Neural progenitor cell (in vitro differentiated cells): ENCODE data around the gene CETN2. TPM values are rescaled to one million over a fixed set of nuclear protein-coding genes. Genes with fewer than 3 reads are reported as not detected.
A peak's percentile ranks its signal among the peaks of the same experiment; 100 is the strongest.

Source experiments
- DNase-seq: peaks from one replicate; pipeline ENCODE4 v3.0.0-alpha.2; 2016; ENCODE audit warnings: low spot score
- H2AFZ ChIP-seq: fragments of 200-600 bp; sonication (generic); replicated peaks from 2 replicates; pipeline ENCODE4 v1.6.1; 2016; ENCODE audit warnings: antibody characterized with exemption
- H3F3A ChIP-seq: fragments of 200-600 bp; sonication (generic); 2 replicates; pipeline ENCODE4 v1.6.1; 2016; ENCODE audit warnings: antibody characterized with exemption, low read depth
- H3K27ac ChIP-seq: fragments of 200-600 bp; sonication (generic); 2 replicates; pipeline ENCODE4 v1.5.1; 2016; ENCODE audit warnings: mild to moderate bottlenecking
- H3K27me3 ChIP-seq: fragments of 200-600 bp; sonication (generic); 2 replicates; pipeline ENCODE4 v1.6.1; 2016; ENCODE audit warnings: mild to moderate bottlenecking, moderate library complexity
- H3K36me3 ChIP-seq: fragments of 200-600 bp; sonication (generic); 2 replicates; pipeline ENCODE4 v1.5.1; 2016
- H3K4me1 ChIP-seq: fragments of 200-600 bp; sonication (generic); 2 replicates; pipeline ENCODE4 v1.6.1; 2016; ENCODE audit warnings: mixed run types
- H3K4me2 ChIP-seq: fragments of 200-600 bp; sonication (generic); 2 replicates; pipeline ENCODE4 v1.6.1; 2016
- H3K4me3 ChIP-seq: fragments of 200-600 bp; sonication (generic); 2 replicates; pipeline ENCODE4 v1.5.1; 2016
- H3K79me2 ChIP-seq: fragments of 200-600 bp; sonication (generic); 2 replicates; pipeline ENCODE4 v1.6.1; 2016; ENCODE audit warnings: low read depth
- H3K9ac ChIP-seq: fragments of 200-600 bp; sonication (generic); 2 replicates; pipeline ENCODE4 v1.6.1; 2016
- H3K9me3 ChIP-seq: fragments of 200-600 bp; sonication (generic); 2 replicates; pipeline ENCODE4 v1.5.1; 2016; ENCODE audit warnings: low read depth
- H4K20me1 ChIP-seq: fragments of 200-600 bp; sonication (generic); 2 replicates; pipeline ENCODE4 v1.6.1; 2016; ENCODE audit warnings: low read depth
- H3K27ac Mint-ChIP-seq: 3 replicates; pipeline ENCODE4 v1.8.0; 2021; ENCODE audit warnings: mixed read lengths
- H3K27me3 Mint-ChIP-seq: 2 replicates; pipeline ENCODE4 v1.8.0; 2022; ENCODE audit warnings: low read depth, mild to moderate bottlenecking, inconsistent platforms, moderate library complexity, mixed read lengths; ENCODE audit not compliant: insufficient read depth
- H3K36me3 Mint-ChIP-seq: 3 replicates; pipeline ENCODE4 v1.8.0; 2021; ENCODE audit warnings: mixed read lengths
- H3K4me1 Mint-ChIP-seq: 3 replicates; pipeline ENCODE4 v1.8.0; 2021; ENCODE audit warnings: mixed read lengths
- H3K4me3 Mint-ChIP-seq: 3 replicates; pipeline ENCODE4 v1.8.0; 2021; ENCODE audit warnings: mild to moderate bottlenecking, moderate library complexity, mixed read lengths
- H3K9me3 Mint-ChIP-seq: 3 replicates; pipeline ENCODE4 v1.8.0; 2020; ENCODE audit warnings: mixed read lengths
- CTCF ChIP-seq: fragments of 200-600 bp; sonication (generic); IDR thresholded peaks from 2 replicates; pipeline ENCODE4 v1.5.1; 2017; ENCODE audit warnings: antibody characterized with exemption, mild to moderate bottlenecking
- EZH2 ChIP-seq: fragments of 200-600 bp; sonication (generic); IDR thresholded peaks from 2 replicates; pipeline ENCODE4 v1.6.1; 2017; ENCODE audit warnings: antibody characterized with exemption, mild to moderate bottlenecking, moderate library complexity
- EZH2phosphoT487 ChIP-seq: fragments of 200-600 bp; sonication (generic); IDR thresholded peaks from 2 replicates; pipeline ENCODE4 v1.6.1; 2017; ENCODE audit warnings: antibody characterized with exemption
- total RNA-seq: library from RNA; depleted of rRNA; stranded (reverse); fragments of >200 nt; gene quantifications from 2 replicates; pipeline ENCODE4 v1.2.3, GENCODE V29; 2015; ENCODE audit warnings: low replicate concordance

The CETN2 gene
- total RNA-seq, 1 donor from 2014 or later: 82.3 TPM

DNA sequence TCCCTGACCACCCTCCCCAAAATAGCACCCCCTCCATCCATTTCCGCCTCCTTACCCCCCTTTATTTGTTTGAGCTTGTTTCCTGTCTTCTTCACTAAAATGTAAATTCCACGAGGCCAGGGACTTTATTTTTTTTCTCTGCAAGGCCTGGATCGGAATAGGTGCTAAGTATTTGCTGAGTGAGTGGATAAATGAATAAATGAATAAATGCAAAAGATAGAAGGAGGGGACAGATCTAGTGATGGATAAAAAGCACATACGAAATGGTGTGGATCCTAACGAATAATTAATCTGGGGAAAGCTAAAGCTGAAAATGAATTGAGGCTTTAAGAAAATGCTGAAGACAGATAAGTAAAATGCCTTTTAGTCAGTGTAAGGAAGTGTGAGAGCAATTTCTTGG is 12.2 kb downstream of the CETN2 start:
- H3K4me3 ChIP-seq: no peak overlapping the region
- no peak overlapping the region for H3K4me3 Mint-ChIP-seq
- TF ChIP-seq CTCF (no peak), EZH2 (no peak), EZH2phosphoT487 (no peak)
- H3K36me3 Mint-ChIP-seq: no peaks in the 10 kb centered on the region
- DNase-seq: no peak
- H3K9ac ChIP-seq: no peak overlapping the region
- no peaks in the 10 kb centered on the region for H3F3A ChIP-seq
- no peaks in the 10 kb centered on the region for H3K9me3 Mint-ChIP-seq
- no peaks in the 10 kb centered on the region for H3K79me2 ChIP-seq
- H3K4me2 ChIP-seq: no peak overlapping the region
- no peak overlapping the region for H3K27ac Mint-ChIP-seq
- peaks cover 21% of the 10 kb centered on the region for H3K27me3 ChIP-seq
- no peaks in the 10 kb centered on the region for H3K9me3 ChIP-seq
- H2AFZ ChIP-seq: no peak overlapping the region
- no peaks in the 10 kb centered on the region for H3K36me3 ChIP-seq
- no peaks in the 10 kb centered on the region for H3K4me1 ChIP-seq
- no peaks in the 10 kb centered on the region for H4K20me1 ChIP-seq
- H3K4me1 Mint-ChIP-seq: no peaks in the 10 kb centered on the region
- H3K27ac ChIP-seq: no peak overlapping the region
- peaks cover 5% of the 10 kb centered on the region for H3K27me3 Mint-ChIP-seq

DNA sequence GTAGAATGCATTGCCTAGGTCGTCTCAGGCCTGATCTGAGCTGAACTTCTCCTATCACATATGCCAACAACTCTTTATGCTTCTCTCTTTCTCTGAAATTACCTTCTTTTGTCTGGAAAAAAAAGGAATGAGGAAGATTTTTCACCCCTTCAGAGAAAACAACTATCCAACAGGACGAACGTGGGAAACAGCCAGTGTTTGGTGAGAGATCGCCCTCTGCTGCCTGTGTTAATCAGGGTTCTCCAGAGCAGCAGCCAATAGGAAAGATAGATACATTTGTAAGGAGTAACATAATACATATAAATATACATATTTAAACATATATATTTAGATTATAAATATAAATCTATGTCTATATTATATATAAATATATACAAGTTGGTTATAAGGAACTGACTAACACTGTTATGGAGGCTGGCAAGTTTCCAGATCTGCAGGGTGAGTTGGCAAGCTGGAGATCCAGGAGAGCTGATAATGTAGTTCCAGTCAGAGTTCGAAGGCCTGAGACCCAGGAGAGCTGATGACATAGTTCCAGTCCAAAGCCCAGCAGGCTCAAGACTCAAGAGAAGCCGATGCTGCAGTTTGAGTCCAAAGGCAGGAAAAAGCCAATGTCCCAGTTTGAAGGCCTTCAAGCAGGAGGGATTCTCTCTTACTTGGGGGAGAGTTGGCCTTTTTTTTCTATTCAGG is 13.3 kb downstream of the CETN2 start:
- Histone ChIP-seq H3K4me2 (no peak overlapping the region), H3K36me3 (no peaks in the 10 kb centered on the region), H3K9me3 (no peaks in the 10 kb centered on the region), H3F3A (no peaks in the 10 kb centered on the region), H4K20me1 (no peaks in the 10 kb centered on the region), H3K79me2 (no peaks in the 10 kb centered on the region), H3K27ac (no peak overlapping the region), H3K9ac (no peak overlapping the region), H3K27me3 (peaks cover 10% of the 10 kb centered on the region), H3K4me3 (no peak overlapping the region), H3K4me1 (no peaks in the 10 kb centered on the region), H2AFZ (peak overlapping the region; percentile 36)
- H3K27ac Mint-ChIP-seq: no peak overlapping the region
- H3K36me3 Mint-ChIP-seq: no peaks in the 10 kb centered on the region
- peak; percentile 38 for DNase-seq
- peaks cover 5% of the 10 kb centered on the region for H3K27me3 Mint-ChIP-seq
- no peaks in the 10 kb centered on the region for H3K4me1 Mint-ChIP-seq
- TF ChIP-seq EZH2: no peak
- TF ChIP-seq CTCF: peak; percentile 60
- no peak for TF ChIP-seq EZH2phosphoT487
- no peaks in the 10 kb centered on the region for H3K9me3 Mint-ChIP-seq
- no peak overlapping the region for H3K4me3 Mint-ChIP-seq

DNA sequence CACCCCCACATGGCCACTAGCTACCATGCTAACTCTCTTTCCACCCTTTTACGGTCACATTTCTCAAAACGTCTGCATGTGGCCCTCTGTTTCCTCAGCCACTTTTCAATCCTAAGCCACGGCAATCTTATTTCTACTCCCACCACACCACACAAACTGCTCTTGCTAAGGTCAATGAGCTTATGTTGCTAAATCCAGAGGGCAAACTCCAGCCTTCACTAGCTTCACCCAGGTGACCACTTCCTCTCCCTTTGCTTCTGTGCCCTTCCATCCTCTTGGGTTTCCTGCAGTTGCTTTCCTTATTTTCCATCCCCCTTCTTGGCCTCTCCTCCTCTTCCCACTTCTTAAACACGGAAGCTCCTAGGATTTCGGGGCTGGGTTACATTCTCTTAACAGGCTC is 16.5 kb downstream of the CETN2 start:
- Mint-ChIP-seq H3K4me3 (no peak overlapping the region), H3K27me3 (no peaks in the 10 kb centered on the region), H3K27ac (no peak overlapping the region), H3K9me3 (no peaks in the 10 kb centered on the region), H3K36me3 (no peaks in the 10 kb centered on the region), H3K4me1 (peaks cover 6% of the 10 kb centered on the region)
- TF ChIP-seq EZH2phosphoT487 (no peak), CTCF (no peak), EZH2 (no peak)
- Histone ChIP-seq H3K79me2 (no peaks in the 10 kb centered on the region), H3K4me3 (no peak overlapping the region), H2AFZ (no peak overlapping the region), H3K9me3 (no peaks in the 10 kb centered on the region), H3F3A (no peaks in the 10 kb centered on the region), H3K4me2 (no peak overlapping the region), H3K27me3 (no peaks in the 10 kb centered on the region), H3K27ac (no peak overlapping the region), H3K9ac (no peak overlapping the region), H3K4me1 (no peaks in the 10 kb centered on the region), H4K20me1 (no peaks in the 10 kb centered on the region), H3K36me3 (no peaks in the 10 kb centered on the region)
- DNase-seq: no peak
